ENCODE measurements around the gene GBX2.
"Not testable (repeated sequence)": the region's sequence is repeated elsewhere in the genome, so short reads cannot be mapped to it uniquely, and the experiment has no call there.

The GBX2 gene

GRCh38 chr2:236156095-236156859 is 11.9 kb downstream of the GBX2 start:
- DNase-seq (ENCODE audit: low read depth, low spot score): no peak

- DNase-seq (ENCODE audit: low read depth, low spot score): no peak
These were observed 12.8 kb downstream of the GBX2 start for GRCh38 chr2:236155406-236155805.

- DNase-seq (ENCODE audit: low read depth, low spot score): no peak
These were observed 21.8 kb downstream of the GBX2 start for GRCh38 chr2:236146436-236146835.

GRCh38 chr2:236143811-236144210 is 24.4 kb downstream of the GBX2 start:
- no peak for DNase-seq (ENCODE audit: low read depth, low spot score)

- DNase-seq (ENCODE audit: low read depth, low spot score): not testable (repeated sequence)
These were observed 26.6 kb downstream of the GBX2 start for GRCh38 chr2:236141616-236142015.

GRCh38 chr2:236137066-236137465 is 31.1 kb downstream of the GBX2 start:
- DNase-seq (ENCODE audit: low read depth, low spot score): no peak

GRCh38 chr2:236136538-236136937 is 31.6 kb downstream of the GBX2 start:
- no peak for DNase-seq (ENCODE audit: low read depth, low spot score)

- DNase-seq (ENCODE audit: low read depth, low spot score): no peak
These were observed 34.7 kb downstream of the GBX2 start for GRCh38 chr2:236133410-236134012.

GRCh38 chr2:236131073-236131692 is 37.0 kb downstream of the GBX2 start:
- DNase-seq (ENCODE audit: low read depth, low spot score): no peak

- no peak for DNase-seq (ENCODE audit: low read depth, low spot score)
These were observed 37.7 kb downstream of the GBX2 start for GRCh38 chr2:236130349-236130998.

GRCh38 chr2:236129935-236130334 is 38.3 kb downstream of the GBX2 start:
- no peak for DNase-seq (ENCODE audit: low read depth, low spot score)

- DNase-seq (ENCODE audit: low read depth, low spot score): no peak
These were observed 39.9 kb downstream of the GBX2 start for GRCh38 chr2:236128321-236128720.

- no peak for DNase-seq (ENCODE audit: low read depth, low spot score)
These were observed 41.2 kb downstream of the GBX2 start for GRCh38 chr2:236127010-236127409.

- no peak for DNase-seq (ENCODE audit: low read depth, low spot score)
These were observed 42.6 kb downstream of the GBX2 start for GRCh38 chr2:236125541-236125940.

- no peak for DNase-seq (ENCODE audit: low read depth, low spot score)
These were observed 43.8 kb downstream of the GBX2 start for GRCh38 chr2:236124182-236124893.

GRCh38 chr2:236123716-236124115 is 44.5 kb downstream of the GBX2 start:
- no peak for DNase-seq (ENCODE audit: low read depth, low spot score)

GRCh38 chr2:236122236-236122635 is 46.0 kb downstream of the GBX2 start:
- DNase-seq (ENCODE audit: low read depth, low spot score): no peak

GRCh38 chr2:236121546-236121945 is 46.6 kb downstream of the GBX2 start:
- no peak for DNase-seq (ENCODE audit: low read depth, low spot score)

GRCh38 chr2:236120829-236121228 is 47.4 kb downstream of the GBX2 start:
- no peak for DNase-seq (ENCODE audit: low read depth, low spot score)

GRCh38 chr2:236120141-236120601 is 48.0 kb downstream of the GBX2 start:
- no peak for DNase-seq (ENCODE audit: low read depth, low spot score)

GRCh38 chr2:236119476-236119875 is 48.7 kb downstream of the GBX2 start:
- DNase-seq (ENCODE audit: low read depth, low spot score): no peak

- no peak for DNase-seq (ENCODE audit: low read depth, low spot score)
These were observed 49.2 kb downstream of the GBX2 start for GRCh38 chr2:236119003-236119402.
